OCI-LY7 (cell line): ENCODE results near the gene GALP.
A peak's percentile ranks its signal among the peaks of the same experiment; 100 is the strongest.

Source experiments
- CTCF ChIP-seq: fragments of 200-600 bp; sonication (generic); conservative IDR thresholded peaks from 2 replicates; pipeline ENCODE4 v1.5.1; 2014; ENCODE audit warnings: mild to moderate bottlenecking, antibody characterized with exemption, low read length, moderate library complexity, mixed read lengths
- EZH2phosphoT487 ChIP-seq: fragments of 200-600 bp; sonication (generic); IDR thresholded peaks from 2 replicates; pipeline ENCODE4 v1.6.1; 2018; ENCODE audit warnings: low read depth, borderline replicate concordance, mild to moderate bottlenecking, mixed run types, antibody characterized with exemption, low read length, moderate library complexity, mixed read lengths

- TF ChIP-seq CTCF (peak; percentile 47), EZH2phosphoT487 (no peak)
Observed at GRCh38 chr19:56191115-56191514, 15.3 kb downstream of the GALP start.
